Neuron (in vitro differentiated cells): Measurements from ENCODE around the gene FAM227B.

Source experiments
- H2AFZ ChIP-seq: one replicate; pipeline ENCODE4 v1.6.1; 2013; ENCODE audit warnings: low read depth, mild to moderate bottlenecking, inconsistent platforms, low read length, moderate library complexity
- H3K27me3 ChIP-seq: one replicate; pipeline ENCODE4 v1.6.1; 2013; ENCODE audit warnings: low read length; ENCODE audit not compliant: insufficient read depth
- H3K36me3 ChIP-seq: one replicate; pipeline ENCODE4 v1.6.1; 2013; ENCODE audit warnings: low read length; ENCODE audit not compliant: insufficient read depth
- H3K4me1 ChIP-seq: one replicate; pipeline ENCODE4 v1.6.1; 2013; ENCODE audit warnings: low read length; ENCODE audit not compliant: insufficient read depth
- H3K4me3 ChIP-seq: 2 replicates; pipeline ENCODE4 v1.5.1; 2013; ENCODE audit warnings: mild to moderate bottlenecking, low read length, moderate library complexity
- H3K9me3 ChIP-seq: one replicate; pipeline ENCODE4 v1.6.1; 2013; ENCODE audit warnings: low read length

The FAM227B gene

DNA sequence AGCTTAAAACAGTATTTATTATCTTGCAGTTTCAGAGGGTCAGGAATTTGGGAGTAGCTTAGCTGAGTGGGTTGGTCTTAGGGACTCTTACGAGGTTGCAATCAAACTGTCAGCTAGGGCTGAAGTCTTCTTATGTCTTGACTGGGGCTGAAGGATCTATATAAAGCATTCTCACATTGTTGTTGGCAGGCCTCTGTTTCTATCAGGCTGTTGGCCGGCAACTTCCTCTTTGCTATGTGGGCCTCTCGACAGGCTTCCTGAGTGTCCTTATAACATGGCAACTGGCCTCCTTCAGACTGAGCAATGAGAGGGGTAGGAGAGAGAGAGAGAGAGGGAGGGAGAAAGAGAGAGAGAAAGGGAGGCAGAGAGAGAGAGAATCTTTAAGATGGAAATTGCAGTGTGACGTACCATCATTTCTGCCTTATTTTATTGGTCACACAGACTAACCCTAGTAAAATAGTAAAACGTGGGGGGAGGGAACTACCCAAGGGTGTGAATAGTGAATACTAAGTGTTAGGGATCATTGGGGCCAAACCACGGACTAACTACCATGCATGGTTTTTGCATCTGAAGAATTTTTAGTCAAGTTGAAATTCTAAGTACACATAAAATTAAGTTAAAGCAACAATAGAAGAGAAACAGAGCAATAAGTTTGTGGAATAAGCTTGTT lies 181.5 kb downstream of the FAM227B start:
- no peak overlapping the region for H3K4me3 ChIP-seq
- H3K27me3 ChIP-seq = no peaks in the 10 kb centered on the region
- H3K36me3 ChIP-seq = no peaks in the 10 kb centered on the region
- H3K4me1 ChIP-seq = peaks cover 2% of the 10 kb centered on the region
- H3K9me3 ChIP-seq = no peaks in the 10 kb centered on the region
- H2AFZ ChIP-seq = peak overlapping the region; percentile 32

DNA sequence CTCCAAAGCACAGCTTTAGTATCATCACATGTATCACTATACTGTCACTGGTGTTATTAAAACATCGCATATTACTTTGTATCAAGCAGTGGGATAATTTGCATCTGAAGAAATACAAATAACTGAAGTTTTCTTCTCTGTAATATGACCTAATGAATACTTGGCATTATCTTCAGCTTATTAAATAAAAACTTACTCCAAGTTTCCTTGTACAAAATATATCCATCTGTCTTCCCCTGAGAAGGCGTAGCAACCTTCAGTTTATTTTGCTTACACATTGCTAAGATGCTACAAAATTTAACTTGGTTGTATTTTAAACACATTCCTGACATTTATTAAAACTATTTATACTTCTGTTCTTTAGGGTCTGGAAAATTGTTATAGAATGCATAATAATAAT lies 183.9 kb downstream of the FAM227B start:
- Histone ChIP-seq H3K4me1 (peaks cover 2% of the 10 kb centered on the region), H3K9me3 (no peaks in the 10 kb centered on the region), H2AFZ (no peak overlapping the region), H3K36me3 (no peaks in the 10 kb centered on the region), H3K4me3 (no peak overlapping the region), H3K27me3 (no peaks in the 10 kb centered on the region)

DNA sequence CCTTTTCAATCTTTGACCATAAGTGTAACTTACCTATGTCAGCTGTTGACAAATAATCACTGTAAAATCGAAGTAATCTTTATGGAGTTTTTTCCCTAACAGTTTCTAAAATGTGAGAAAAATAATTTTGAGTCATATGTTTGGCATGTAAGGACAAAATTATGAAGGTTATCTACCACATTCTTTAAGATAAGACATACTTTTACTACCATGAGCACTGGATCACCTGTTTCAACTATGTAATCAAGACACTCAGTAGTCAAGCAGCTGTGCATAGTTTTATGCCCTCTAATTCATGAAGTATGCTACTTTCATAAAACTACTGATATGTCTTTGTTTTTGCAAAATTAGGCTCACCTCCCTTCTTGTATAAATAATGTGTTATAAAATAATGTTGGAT lies 185.4 kb downstream of the FAM227B start:
- Histone ChIP-seq H3K4me3 (no peak overlapping the region), H3K9me3 (no peaks in the 10 kb centered on the region), H3K27me3 (no peaks in the 10 kb centered on the region), H3K4me1 (peaks cover 2% of the 10 kb centered on the region), H2AFZ (no peak overlapping the region), H3K36me3 (no peaks in the 10 kb centered on the region)

DNA sequence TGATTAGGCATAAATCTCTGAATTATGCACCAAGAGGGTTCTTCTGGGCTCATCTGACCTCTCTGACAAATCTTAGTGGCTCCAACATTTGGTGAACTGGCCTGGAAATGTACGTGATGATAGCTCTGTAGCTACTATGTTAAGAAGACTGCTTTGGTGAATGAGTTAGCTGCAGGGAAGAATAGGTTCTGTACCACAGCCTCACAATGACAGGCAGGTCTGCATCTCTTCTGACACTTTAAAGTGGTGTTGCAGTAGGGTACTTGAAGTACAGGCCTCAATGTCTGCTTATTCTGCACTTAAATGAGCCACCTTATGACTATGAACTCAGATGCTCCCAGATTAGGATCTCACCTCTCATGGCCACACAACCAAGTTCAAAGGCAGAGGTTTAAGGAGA lies 190.6 kb downstream of the FAM227B start:
- Histone ChIP-seq H3K4me3 (no peak overlapping the region), H2AFZ (no peak overlapping the region), H3K36me3 (no peaks in the 10 kb centered on the region), H3K9me3 (no peaks in the 10 kb centered on the region), H3K4me1 (no peaks in the 10 kb centered on the region), H3K27me3 (no peaks in the 10 kb centered on the region)

DNA sequence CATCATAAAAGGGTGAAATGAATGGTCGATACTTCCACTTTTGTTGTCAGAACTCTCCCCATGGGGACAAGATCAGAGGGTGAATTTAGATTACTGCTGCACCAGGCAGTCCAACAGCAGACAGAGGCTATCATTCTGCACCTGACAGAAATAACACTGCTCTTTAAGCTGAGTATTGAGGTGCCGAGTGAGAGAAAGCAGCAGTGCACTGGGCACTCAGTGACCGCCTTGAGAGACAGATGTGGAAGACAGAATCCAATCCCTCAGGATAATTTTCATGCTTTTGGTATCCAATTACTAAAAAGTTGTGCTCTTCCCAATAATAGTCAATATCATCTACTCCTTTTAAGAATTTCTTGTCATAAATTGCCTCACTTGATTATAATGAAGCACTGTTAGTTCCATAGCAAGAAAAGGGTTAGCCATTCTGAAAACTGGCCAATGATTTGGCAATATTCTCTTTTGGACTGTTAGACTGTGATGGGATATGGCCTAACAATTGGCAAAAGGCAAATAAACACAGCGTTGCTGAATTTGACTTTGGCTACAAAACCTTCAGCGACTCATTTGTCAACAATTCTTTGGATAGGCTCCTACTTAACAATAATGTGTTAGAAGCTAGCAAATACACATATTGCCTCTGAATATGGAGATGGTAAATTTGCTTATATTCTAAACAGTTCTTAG lies 192.1 kb downstream of the FAM227B start:
- H3K4me1 ChIP-seq = no peaks in the 10 kb centered on the region
- H3K4me3 ChIP-seq = no peak overlapping the region
- H2AFZ ChIP-seq = no peak overlapping the region
- no peaks in the 10 kb centered on the region for H3K27me3 ChIP-seq
- H3K9me3 ChIP-seq = no peaks in the 10 kb centered on the region
- no peaks in the 10 kb centered on the region for H3K36me3 ChIP-seq

DNA sequence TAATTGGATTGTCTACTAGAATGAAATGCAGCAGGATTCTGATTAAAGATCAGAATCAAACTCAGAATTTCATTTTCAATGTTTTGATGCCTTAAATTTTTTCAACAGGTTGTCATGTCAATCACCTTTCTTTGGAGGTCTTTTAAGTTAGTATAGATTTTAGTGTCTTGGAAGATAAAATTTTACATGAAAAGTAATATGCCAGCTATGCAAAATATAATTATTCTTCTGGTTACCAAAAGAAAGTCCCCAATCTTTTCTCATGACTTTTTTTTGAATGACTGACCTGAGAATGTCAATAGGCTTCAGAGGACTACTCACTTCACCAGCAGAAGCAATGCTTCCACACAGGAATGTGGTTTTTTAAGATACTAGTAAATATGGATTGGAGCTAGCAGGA lies 193.2 kb downstream of the FAM227B start:
- no peaks in the 10 kb centered on the region for H3K36me3 ChIP-seq
- no peaks in the 10 kb centered on the region for H3K27me3 ChIP-seq
- H3K9me3 ChIP-seq = no peaks in the 10 kb centered on the region
- H3K4me3 ChIP-seq = no peak overlapping the region
- no peak overlapping the region for H2AFZ ChIP-seq
- H3K4me1 ChIP-seq = no peaks in the 10 kb centered on the region

DNA sequence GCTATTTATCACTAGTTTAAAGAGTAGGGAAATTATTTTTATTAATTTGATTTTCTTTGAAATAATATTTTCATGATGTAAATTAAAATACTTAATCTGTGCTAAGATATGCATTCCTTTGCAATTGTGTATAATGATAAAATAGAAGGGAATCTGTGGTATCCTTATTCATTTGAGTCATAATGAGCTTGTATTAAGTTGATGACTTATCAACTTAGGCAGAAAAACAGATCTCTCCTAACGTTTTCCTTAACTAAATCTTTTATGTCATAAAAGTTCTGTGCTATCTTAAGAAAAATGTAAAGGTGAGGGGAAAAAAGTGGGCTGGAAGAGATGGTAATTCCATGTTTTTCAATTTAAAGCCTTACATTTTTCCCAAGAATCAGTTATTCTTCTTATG lies 195.7 kb downstream of the FAM227B start:
- Histone ChIP-seq H3K9me3 (no peaks in the 10 kb centered on the region), H3K36me3 (no peaks in the 10 kb centered on the region), H3K27me3 (no peaks in the 10 kb centered on the region), H2AFZ (no peak overlapping the region), H3K4me3 (no peak overlapping the region), H3K4me1 (no peaks in the 10 kb centered on the region)

DNA sequence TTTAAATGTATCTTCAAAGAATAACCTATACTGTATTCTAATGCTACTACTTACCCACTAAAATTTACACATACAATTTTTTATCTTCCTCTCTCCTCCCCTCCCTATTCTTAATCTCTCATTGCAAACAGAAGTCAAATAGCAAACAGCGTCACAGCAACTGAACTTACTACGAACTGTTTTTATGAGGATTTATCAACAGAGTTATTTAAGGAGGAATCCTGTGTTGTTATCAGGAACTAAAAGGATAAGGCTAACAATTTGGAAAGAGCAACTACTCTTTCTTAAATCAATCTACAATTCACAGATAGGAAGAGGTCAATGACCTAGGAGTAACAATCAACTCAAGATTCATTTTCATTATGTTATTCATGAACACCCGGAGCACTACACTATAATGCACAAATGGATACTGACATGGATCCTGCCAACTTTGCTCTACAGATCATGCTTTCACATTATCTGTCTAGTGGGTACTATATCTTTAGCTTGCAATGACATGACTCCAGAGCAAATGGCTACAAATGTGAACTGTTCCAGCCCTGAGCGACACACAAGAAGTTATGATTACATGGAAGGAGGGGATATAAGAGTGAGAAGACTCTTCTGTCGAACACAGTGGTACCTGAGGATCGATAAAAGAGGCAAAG lies 196.6 kb downstream of the FAM227B start:
- Histone ChIP-seq H3K4me3 (no peak overlapping the region), H3K4me1 (no peaks in the 10 kb centered on the region)

DNA sequence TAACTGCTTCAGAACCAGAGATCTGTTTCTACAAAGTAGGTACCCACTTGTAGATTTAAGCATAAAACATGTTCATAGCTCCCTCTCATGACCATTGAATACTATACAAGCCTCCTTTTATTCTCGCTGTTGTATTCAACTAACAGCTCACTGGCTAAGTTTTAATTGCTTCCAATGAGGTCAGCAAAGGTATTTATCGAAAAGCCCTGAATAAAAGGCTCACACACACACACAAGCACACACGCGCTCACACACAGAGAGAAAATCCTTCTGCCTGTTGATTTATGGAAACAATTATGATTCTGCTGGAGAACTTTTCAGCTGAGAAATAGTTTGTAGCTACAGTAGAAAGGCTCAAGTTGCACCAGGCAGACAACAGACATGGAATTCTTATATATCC lies 197.6 kb downstream of the FAM227B start, which contains the start of gene FGF7:
Gene FGF7 (plus strand): TSS at position 222 of the 400 bp plus-strand sequence. CDS start 1,056 bp downstream, outside the sequence.
- H3K36me3 ChIP-seq = no peaks in the 10 kb centered on the region
- H3K9me3 ChIP-seq = no peaks in the 10 kb centered on the region
- no peak within 1 kb of the TSS for H2AFZ ChIP-seq
- no peaks in the 10 kb centered on the region for H3K27me3 ChIP-seq
- no peaks in the 10 kb centered on the region for H3K4me1 ChIP-seq
- H3K4me3 ChIP-seq = no peak within 1 kb of the TSS

More for the DNA sequence above, 196.6 kb downstream of the FAM227B start:
- H3K27me3 ChIP-seq = no peaks in the 10 kb centered on the region
- no peak overlapping the region for H2AFZ ChIP-seq
- H3K9me3 ChIP-seq = no peaks in the 10 kb centered on the region
- H3K36me3 ChIP-seq = no peaks in the 10 kb centered on the region

DNA sequence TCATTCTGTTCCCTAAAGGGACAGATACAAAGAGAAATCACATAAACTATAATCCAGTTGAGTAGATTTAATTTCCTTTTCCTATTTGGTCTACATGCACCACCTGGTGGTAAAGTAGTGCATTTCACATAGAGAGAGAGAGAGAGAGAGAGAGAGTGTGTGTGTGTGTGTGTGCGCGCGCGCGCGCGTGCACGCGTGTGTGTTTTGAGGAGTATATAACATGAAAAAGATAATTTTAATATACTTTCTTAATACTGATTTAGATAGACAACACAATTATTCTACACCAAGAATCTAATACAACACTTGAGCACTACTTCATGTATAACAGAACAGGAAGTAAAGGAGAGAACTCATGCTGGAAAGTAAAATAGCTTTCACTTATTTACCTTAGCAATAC lies 198.6 kb downstream of the FAM227B start:
- H3K27me3 ChIP-seq = no peaks in the 10 kb centered on the region
- H3K9me3 ChIP-seq = no peaks in the 10 kb centered on the region
- H3K36me3 ChIP-seq = no peaks in the 10 kb centered on the region
- H3K4me1 ChIP-seq = no peaks in the 10 kb centered on the region
- no peak overlapping the region for H3K4me3 ChIP-seq
- H2AFZ ChIP-seq = no peak overlapping the region

DNA sequence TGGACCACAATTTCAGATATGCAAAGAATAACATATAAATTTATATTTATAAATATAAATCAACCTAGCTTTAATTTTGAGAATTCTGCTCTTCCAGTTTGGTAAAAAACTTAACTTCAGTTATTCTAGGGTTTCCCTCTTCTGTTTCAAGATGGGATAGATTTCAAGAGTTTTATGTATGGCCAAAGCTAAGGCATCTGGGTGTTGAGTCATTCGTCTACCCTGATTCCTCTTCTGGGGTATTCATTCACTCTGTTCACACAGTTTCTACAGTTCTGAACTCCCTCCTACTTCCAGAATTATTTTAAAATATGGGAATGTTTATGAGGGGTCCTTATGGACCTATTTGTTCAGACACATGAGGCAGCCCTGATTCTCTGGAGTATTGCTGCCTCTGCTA lies 201.8 kb downstream of the FAM227B start:
- Histone ChIP-seq H3K4me3 (no peak overlapping the region), H3K36me3 (no peaks in the 10 kb centered on the region), H3K4me1 (no peaks in the 10 kb centered on the region)

DNA sequence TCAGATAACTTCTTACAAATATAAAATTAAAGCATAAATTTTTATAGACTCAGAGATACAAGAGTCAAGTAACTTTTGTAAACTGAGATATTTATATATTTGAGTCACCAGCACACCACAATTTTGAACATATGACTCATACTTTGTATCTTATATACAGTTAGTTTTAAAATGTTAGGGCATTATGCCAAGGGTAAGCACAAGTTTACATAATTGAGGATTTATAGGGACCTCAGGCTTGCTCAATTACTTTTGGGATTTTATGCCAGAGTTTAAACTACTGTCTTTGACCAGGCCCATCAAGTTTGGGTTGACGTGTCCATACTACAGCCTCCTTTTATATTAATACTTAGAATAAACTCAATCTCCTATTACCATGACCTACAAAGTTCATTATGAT lies 205.0 kb downstream of the FAM227B start:
- no peaks in the 10 kb centered on the region for H3K4me1 ChIP-seq
- no peaks in the 10 kb centered on the region for H3K36me3 ChIP-seq
- H3K9me3 ChIP-seq = no peaks in the 10 kb centered on the region
- H2AFZ ChIP-seq = no peak overlapping the region
- no peaks in the 10 kb centered on the region for H3K27me3 ChIP-seq
- no peak overlapping the region for H3K4me3 ChIP-seq

More for the DNA sequence above, 201.8 kb downstream of the FAM227B start:
- Histone ChIP-seq H3K27me3 (no peaks in the 10 kb centered on the region), H3K9me3 (no peaks in the 10 kb centered on the region), H2AFZ (no peak overlapping the region)

DNA sequence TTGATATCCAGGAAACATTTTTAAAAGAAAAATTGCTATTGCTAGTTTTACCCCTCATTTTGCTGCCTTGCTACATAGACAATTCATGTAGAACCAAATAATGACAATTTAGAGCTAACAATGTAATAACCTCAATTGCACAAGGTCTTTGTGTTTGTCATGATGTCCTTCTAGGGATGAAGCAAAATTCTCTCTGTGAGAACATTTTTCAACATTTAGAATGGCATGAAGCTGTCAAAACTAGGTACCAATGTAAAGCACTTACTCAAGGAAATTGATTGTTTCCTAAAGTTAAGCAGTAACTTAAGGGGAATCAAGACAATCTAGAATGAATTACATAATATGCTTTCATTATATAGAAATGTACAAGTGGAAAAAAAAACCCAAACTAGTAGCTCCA lies 205.5 kb downstream of the FAM227B start:
- Histone ChIP-seq H3K4me1 (no peaks in the 10 kb centered on the region), H3K27me3 (no peaks in the 10 kb centered on the region), H3K9me3 (no peaks in the 10 kb centered on the region), H2AFZ (no peak overlapping the region), H3K36me3 (no peaks in the 10 kb centered on the region), H3K4me3 (no peak overlapping the region)
